ENCODE results near the gene FNDC3A. TPM values are rescaled to one million over a fixed set of nuclear protein-coding genes. Genes with fewer than 3 reads are reported as not detected.
A peak's percentile ranks its signal among the peaks of the same experiment; 100 is the strongest.
"Not testable (repeated sequence)": the region's sequence is repeated elsewhere in the genome, so short reads cannot be mapped to it uniquely, and the experiment has no call there.

Gene FNDC3A
- total RNA-seq, 2 experiments from 2014 or later = 21.1 to 21.6 TPM

- Mint-ChIP-seq H3K36me3 (peaks cover 30% of the 10 kb centered on the region), H3K27ac (peak overlapping the region; percentile 62), H3K4me3 (no peak overlapping the region), H3K4me1 (ENCODE audit: low read depth) (peaks cover 24% of the 10 kb centered on the region), H3K9me3 (no peaks in the 10 kb centered on the region), H3K27me3 (no peaks in the 10 kb centered on the region)
- ChIA-PET CTCF (no interaction called here), POLR2A (no interaction called here)
- DNase-seq = no peak
- intact Hi-C loops (cut with micrococcal nuclease) = loop anchor here (5.0 kb wide), 1 partner anchor 259 kb away; no protein-coding TSS in a partner anchor
Observed at GRCh38 chr13:49140910-49141611, 165.3 kb downstream of the FNDC3A start.

- POLR2A ChIA-PET = no interaction called here
- DNase-seq = no peak
- Mint-ChIP-seq H3K36me3 (peaks cover 62% of the 10 kb centered on the region), H3K9me3 (peaks cover 32% of the 10 kb centered on the region), H3K27me3 (no peaks in the 10 kb centered on the region), H3K4me1 (ENCODE audit: low read depth) (peaks cover 28% of the 10 kb centered on the region), H3K4me3 (peak overlapping the region; percentile 30), H3K27ac (peak overlapping the region; percentile 44)
- CTCF ChIA-PET = no interaction called here
- intact Hi-C loops (cut with micrococcal nuclease) = no loop called here
Observed at GRCh38 chr13:49146950-49147355, 171.2 kb downstream of the FNDC3A start.

GRCh38 chr13:49148405-49148804, 172.7 kb downstream of the FNDC3A start:
- peaks cover 23% of the 10 kb centered on the region for H3K4me1 Mint-ChIP-seq (ENCODE audit: low read depth)
- CTCF ChIA-PET = no interaction called here
- no peaks in the 10 kb centered on the region for H3K27me3 Mint-ChIP-seq
- peaks cover 36% of the 10 kb centered on the region for H3K9me3 Mint-ChIP-seq
- DNase-seq = no peak
- peaks cover 62% of the 10 kb centered on the region for H3K36me3 Mint-ChIP-seq
- intact Hi-C loops (cut with micrococcal nuclease) = no loop called here
- POLR2A ChIA-PET = no interaction called here
- H3K27ac Mint-ChIP-seq = no peak overlapping the region
- no peak overlapping the region for H3K4me3 Mint-ChIP-seq

GRCh38 chr13:49157955-49158584, 182.4 kb downstream of the FNDC3A start:
- H3K27ac Mint-ChIP-seq; H3K4me3 Mint-ChIP-seq; CTCF ChIA-PET; H3K27me3 Mint-ChIP-seq; intact Hi-C loops (cut with micrococcal nuclease); H3K4me1 Mint-ChIP-seq (ENCODE audit: low read depth); POLR2A ChIA-PET; DNase-seq: not testable (repeated sequence)
- Mint-ChIP-seq H3K9me3 (peaks cover 10% of the 10 kb centered on the region), H3K36me3 (peaks cover 41% of the 10 kb centered on the region)

GRCh38 chr13:49163162-49163561, 187.4 kb downstream of the FNDC3A start:
- CTCF ChIA-PET; H3K4me3 Mint-ChIP-seq; H3K4me1 Mint-ChIP-seq (ENCODE audit: low read depth); H3K27me3 Mint-ChIP-seq; POLR2A ChIA-PET; DNase-seq; intact Hi-C loops (cut with micrococcal nuclease); H3K27ac Mint-ChIP-seq: not testable (repeated sequence)
- Mint-ChIP-seq H3K36me3 (peaks cover 69% of the 10 kb centered on the region), H3K9me3 (peaks cover 23% of the 10 kb centered on the region)

GRCh38 chr13:49164712-49165111, 189.0 kb downstream of the FNDC3A start:
- no peak overlapping the region for H3K4me3 Mint-ChIP-seq
- POLR2A ChIA-PET = no interaction called here
- peaks cover 55% of the 10 kb centered on the region for H3K36me3 Mint-ChIP-seq
- DNase-seq = no peak
- peaks cover 23% of the 10 kb centered on the region for H3K9me3 Mint-ChIP-seq
- H3K4me1 Mint-ChIP-seq (ENCODE audit: low read depth) = peaks cover 3% of the 10 kb centered on the region
- CTCF ChIA-PET = no interaction called here
- H3K27me3 Mint-ChIP-seq = no peaks in the 10 kb centered on the region
- no peak overlapping the region for H3K27ac Mint-ChIP-seq
- intact Hi-C loops (cut with micrococcal nuclease) = no loop called here

GRCh38 chr13:49165798-49166752, 190.4 kb downstream of the FNDC3A start:
- Mint-ChIP-seq H3K27me3 (no peaks in the 10 kb centered on the region), H3K36me3 (peaks cover 56% of the 10 kb centered on the region), H3K4me3 (no peak overlapping the region), H3K27ac (no peak overlapping the region), H3K4me1 (ENCODE audit: low read depth) (peaks cover 3% of the 10 kb centered on the region), H3K9me3 (peaks cover 23% of the 10 kb centered on the region)
- ChIA-PET CTCF (no interaction called here), POLR2A (no interaction called here)
- DNase-seq = no peak
- intact Hi-C loops (cut with micrococcal nuclease) = no loop called here

GRCh38 chr13:49171359-49171758, 195.6 kb downstream of the FNDC3A start:
- H3K9me3 Mint-ChIP-seq = no peaks in the 10 kb centered on the region
- no peak for DNase-seq
- intact Hi-C loops (cut with micrococcal nuclease) = no loop called here
- no peaks in the 10 kb centered on the region for H3K27me3 Mint-ChIP-seq
- no peak overlapping the region for H3K27ac Mint-ChIP-seq
- ChIA-PET CTCF (no interaction called here), POLR2A (no interaction called here)
- no peaks in the 10 kb centered on the region for H3K4me1 Mint-ChIP-seq (ENCODE audit: low read depth)
- H3K36me3 Mint-ChIP-seq = peaks cover 27% of the 10 kb centered on the region
- H3K4me3 Mint-ChIP-seq = no peak overlapping the region

GRCh38 chr13:49183672-49184325, 208.1 kb downstream of the FNDC3A start:
- Mint-ChIP-seq H3K36me3 (peaks cover 35% of the 10 kb centered on the region), H3K27ac (no peak overlapping the region), H3K4me3 (no peak overlapping the region), H3K9me3 (no peaks in the 10 kb centered on the region), H3K4me1 (ENCODE audit: low read depth) (peaks cover 7% of the 10 kb centered on the region), H3K27me3 (no peaks in the 10 kb centered on the region)
- CTCF ChIA-PET = no interaction called here
- no peak for DNase-seq
- intact Hi-C loops (cut with micrococcal nuclease) = no loop called here
- POLR2A ChIA-PET = no interaction called here

GRCh38 chr13:49184621-49185020, 208.9 kb downstream of the FNDC3A start:
- no peak overlapping the region for H3K27ac Mint-ChIP-seq
- no peak for DNase-seq
- H3K27me3 Mint-ChIP-seq = no peaks in the 10 kb centered on the region
- POLR2A ChIA-PET = no interaction called here
- peaks cover 31% of the 10 kb centered on the region for H3K36me3 Mint-ChIP-seq
- CTCF ChIA-PET = no interaction called here
- intact Hi-C loops (cut with micrococcal nuclease) = no loop called here
- no peaks in the 10 kb centered on the region for H3K9me3 Mint-ChIP-seq
- peaks cover 7% of the 10 kb centered on the region for H3K4me1 Mint-ChIP-seq (ENCODE audit: low read depth)
- H3K4me3 Mint-ChIP-seq = no peak overlapping the region

GRCh38 chr13:49185264-49185663, 209.6 kb downstream of the FNDC3A start:
- CTCF ChIA-PET = no interaction called here
- no peak overlapping the region for H3K4me3 Mint-ChIP-seq
- H3K27ac Mint-ChIP-seq = no peak overlapping the region
- peaks cover 29% of the 10 kb centered on the region for H3K36me3 Mint-ChIP-seq
- POLR2A ChIA-PET = no interaction called here
- peak; percentile 15 for DNase-seq
- intact Hi-C loops (cut with micrococcal nuclease) = no loop called here
- H3K4me1 Mint-ChIP-seq (ENCODE audit: low read depth) = peaks cover 7% of the 10 kb centered on the region
- H3K9me3 Mint-ChIP-seq = no peaks in the 10 kb centered on the region
- no peaks in the 10 kb centered on the region for H3K27me3 Mint-ChIP-seq

GRCh38 chr13:49190901-49191300, 215.2 kb downstream of the FNDC3A start:
- H3K27me3 Mint-ChIP-seq = no peaks in the 10 kb centered on the region
- POLR2A ChIA-PET = interaction anchor here (0.6 kb wide), 1 partner anchor 81 kb away, joined by 3 read pairs; no protein-coding TSS in a partner anchor
- H3K27ac Mint-ChIP-seq = no peak overlapping the region
- no peak overlapping the region for H3K4me3 Mint-ChIP-seq
- H3K36me3 Mint-ChIP-seq = peaks cover 32% of the 10 kb centered on the region
- H3K9me3 Mint-ChIP-seq = no peaks in the 10 kb centered on the region
- no peak for DNase-seq
- H3K4me1 Mint-ChIP-seq (ENCODE audit: low read depth) = no peaks in the 10 kb centered on the region
- CTCF ChIA-PET = no interaction called here
- intact Hi-C loops (cut with micrococcal nuclease) = no loop called here
